GM12878 (cell line): ENCODE data around the gene WDR91. TPM values are rescaled to one million over a fixed set of nuclear protein-coding genes. Genes with fewer than 3 reads are reported as not detected.

Experiments
- ATAC-seq: fragments of 200-7000 bp; cut with Tn5 transposase; 3 replicates; pipeline ENCODE4 v1.9.1; 2020; ENCODE audit warnings: mild to moderate bottlenecking, moderate library complexity
- BruUV-seq: library from RNA; stranded (reverse); fragments of 400-500 nt; replicated peaks from 2 replicates; lab custom pipeline; 2021; lab: Mats Ljungman, UMichigan
- CTCF ChIA-PET: fragments of 300-600 bp; sonication (Branson Sonifier 250); formaldehyde crosslinking; extraction: SDS; loops from one replicate; lab custom pipeline; 2021; ENCODE audit warnings: inconsistent platforms; lab: Yijun Ruan, JAX
- POLR2A ChIA-PET: fragments of 350-600 bp; formaldehyde crosslinking; extraction: SDS; loops from one replicate; lab custom pipeline; 2021; ENCODE audit warnings: inconsistent platforms; lab: Charles Lee
- RAD21 ChIA-PET: fragments of 300-600 bp; sonication (Branson Sonifier 250); formaldehyde crosslinking; loops from one replicate; lab custom pipeline; 2023; ENCODE audit warnings: antibody characterized with exemption; ENCODE audit not compliant: unreplicated experiment; lab: Charles Lee
- SMC1A ChIA-PET: fragments of 300-600 bp; sonication (Branson Sonifier 250); formaldehyde crosslinking; loops from one replicate; lab custom pipeline; 2023; ENCODE audit not compliant: unreplicated experiment, uncharacterized antibody; lab: Charles Lee
- DNase-seq: peaks from one replicate; pipeline ENCODE4 v3.0.0-alpha.2; 2011; ENCODE audit warnings: low read depth, low spot score
- FAIRE-seq: peaks from 3 replicates; lab custom pipeline; 2011; peaks lifted over from hg19 to GRCh38; lab: Jason Lieb, UNC
- H2AFZ ChIP-seq: 2 replicates; pipeline ENCODE4 v1.6.0; 2011; ENCODE audit warnings: low read depth, low read length, control low read depth; ENCODE audit not compliant: control insufficient read depth
- H3K27ac ChIP-seq: 2 replicates; pipeline ENCODE4 v1.5.1; 2011; ENCODE audit warnings: control low read depth; ENCODE audit not compliant: control insufficient read depth, insufficient read depth
- H3K27me3 ChIP-seq, 2 experiments: replicated peaks in 1 of 2; 2 replicates each; pipeline versions ENCODE4 v1.6.0 to v1.6.1; 2011; ENCODE audit warnings: low read length in 1 of 2; ENCODE audit not compliant: control insufficient read depth in 2 of 2, insufficient read depth in 2 of 2
- H3K36me3 ChIP-seq, 2 experiments: 2 replicates each; pipeline ENCODE4 v1.5.1; 2011; ENCODE audit warnings: low read length in 1 of 2; ENCODE audit not compliant: control insufficient read depth in 2 of 2, insufficient read depth in 2 of 2
- H3K4me1 ChIP-seq: 2 replicates; pipeline ENCODE4 v1.6.1; 2011; ENCODE audit warnings: mild to moderate bottlenecking, low read length, moderate library complexity, mixed read lengths; ENCODE audit not compliant: control insufficient read depth, insufficient read depth
- H3K4me2 ChIP-seq: 2 replicates; pipeline ENCODE4 v1.6.0; 2011; ENCODE audit warnings: control low read depth; ENCODE audit not compliant: control insufficient read depth, insufficient read depth
- H3K4me3 ChIP-seq: fragments of 200-600 bp; sonication (generic); 2 replicates; pipeline ENCODE4 v1.5.1; 2016
- H3K79me2 ChIP-seq: 2 replicates; pipeline ENCODE4 v1.6.0; 2011; ENCODE audit warnings: low read length; ENCODE audit not compliant: control insufficient read depth, insufficient read depth
- H3K9ac ChIP-seq: 2 replicates; pipeline ENCODE4 v1.8.0; 2011; ENCODE audit warnings: low read length, control low read depth, mixed read lengths; ENCODE audit not compliant: control insufficient read depth, insufficient read depth
- H3K9me3 ChIP-seq: replicated peaks from 3 replicates; pipeline ENCODE4 v1.5.1; 2011; ENCODE audit warnings: mild to moderate bottlenecking, low read length; ENCODE audit not compliant: control insufficient read depth, insufficient read depth
- H4K20me1 ChIP-seq: 2 replicates; pipeline ENCODE4 v1.6.0; 2011; ENCODE audit not compliant: control insufficient read depth, insufficient read depth
- FOS ChIP-seq: IDR thresholded peaks from 3 replicates; pipeline ENCODE4 v1.6.1; 2011; ENCODE audit warnings: borderline replicate concordance; ENCODE audit not compliant: insufficient read length; ENCODE audit errors: extremely low read depth
- MXI1 ChIP-seq: fragments of 150-350 bp; IDR thresholded peaks from 2 replicates; pipeline ENCODE4 v1.6.1; 2011; ENCODE audit warnings: low read depth, mild to moderate bottlenecking, inconsistent platforms, low read length, improper control_type of control experiment
- RAD21 ChIP-seq: IDR thresholded peaks from 2 replicates; pipeline ENCODE4 v1.6.1; 2011; ENCODE audit warnings: mild to moderate bottlenecking, low read depth, low read length, moderate library complexity; ENCODE audit not compliant: insufficient read depth
- WGBS: methylation state at CpG from one replicate; pipeline ENCODE4 v1.1.6; 2016; ENCODE audit warnings: low lambda C conversion rate; ENCODE audit not compliant: insufficient replicate concordance, insufficient coverage; ENCODE audit errors: missing lambda C conversion rate; 5-methylcytosine and 5-hydroxymethylcytosine counted together
- in situ Hi-C: fragments of 300-500 bp; cut with MboI; formaldehyde crosslinking; loops from 9 replicates; pipeline ENCODE4 v1.14.3; 2018; ENCODE audit warnings: mixed read lengths
- intact Hi-C: fragments of 100-400 bp; cut with micrococcal nuclease; formaldehyde crosslinking; loops from one replicate; pipeline ENCODE4 v1.14.2; 2022; ENCODE audit not compliant: unreplicated experiment
- polyA plus RNA-seq, 11 experiments: library from polyadenylated mRNA; depleted of rRNA in 4 of 11; unstranded in 6 of 11; stranded (reverse) in 5 of 11; fragments of >200 nt; fragmentation: Nextera tagmentation in 4 of 11; fragmentation: Illumina TruSeq in 1 of 11; extraction: Ambion mirVana in 4 of 11; extraction: Trizol in 1 of 11; gene quantifications; 1 replicate in 1 of 11; 2 replicates in 10 of 11; pipeline versions ENCODE4 v1.2.1 to v1.2.3, GENCODE V29; 2011 to 2016; ENCODE audit warnings: inconsistent platforms in 2 of 11, missing spikeins in 2 of 11, low read depth in 1 of 11
- total RNA-seq, 4 experiments: library from RNA; depleted of rRNA in 3 of 4; stranded (reverse); fragments of >200 nt in 3 of 4; fragmentation: Illumina TruSeq in 1 of 4; extraction: Trizol in 1 of 4; gene quantifications; 2 replicates each; pipeline versions ENCODE4 v1.2.1 to v1.2.3, GENCODE V29; 2013 to 2021
- TF ChIP-seq, protein P1 (sequence below): fragments of 450-650 bp; conservative IDR thresholded peaks from 2 replicates; pipeline ENCODE4 v1.6.1; 2017; ENCODE audit warnings: mild to moderate bottlenecking, moderate library complexity
- TF ChIP-seq, protein P2 (sequence below): IDR thresholded peaks from 2 replicates; pipeline ENCODE4 v1.6.1; 2012; ENCODE audit warnings: low read length, inconsistent platforms

Gene WDR91
- total and polyA plus RNA-seq, 10 of the 15 experiments (the other 5 are each of a cell fraction or from before 2014, with no cell fraction given) = 7.6 to 83.3 (median 16.5) TPM

DNA sequence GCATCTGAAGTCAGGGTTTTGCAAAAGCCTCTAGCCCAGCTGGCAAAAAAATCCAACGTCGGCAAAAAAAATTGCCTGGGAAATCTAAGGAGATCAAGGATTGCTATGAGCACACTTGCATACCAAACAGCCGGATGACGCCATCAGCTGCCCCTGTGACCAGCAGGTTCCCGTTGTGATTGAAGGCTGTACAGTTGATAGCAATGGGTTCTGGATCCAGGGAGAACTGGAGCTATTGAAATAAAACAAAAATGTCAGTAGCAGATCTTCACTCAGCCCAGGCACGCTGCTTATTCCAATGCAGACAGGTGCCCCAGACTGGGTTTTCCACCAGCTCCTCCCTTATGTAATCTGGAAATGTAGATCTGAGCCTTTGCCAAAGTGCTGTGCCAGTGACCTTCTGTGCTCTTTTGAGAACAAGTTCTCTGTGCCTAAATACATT, 22.1 kb downstream of the WDR91 start:
- FAIRE-seq (no peak), ATAC-seq (no peak), DNase-seq (no peak)
- Histone ChIP-seq H3K9me3 (no peaks in the 10 kb centered on the region; the same call in 2 of the 3 replicates), H3K9ac (no peak overlapping the region), H3K36me3 (peaks cover 25 to 40% of the 10 kb centered on the region in 2 experiments), H3K27me3 (no peaks in the 10 kb centered on the region), H3K4me2 (0 out of 2 replicates have a peak overlapping the region, but pooled peaks have one; percentile 19), H4K20me1 (no peaks in the 10 kb centered on the region), H2AFZ (no peak overlapping the region), H3K4me1 (peaks cover 33% of the 10 kb centered on the region), H3K27ac (peak overlapping the region; percentile 46; the same call in 1 of the 2 replicates), H3K79me2 (peaks cover 32% of the 10 kb centered on the region), H3K4me3 (no peak overlapping the region)
- 95% methylated on average over 6 of the region's 6 CpGs for WGBS
- ChIA-PET POLR2A (interaction anchor here (0.6 to 9.9 kb wide), 15 partner anchors 9 to 542 kb away, joined by 3 to 299 read pairs (median 10); partner anchors contain the start of genes CYREN, TMEM140 and WDR91), RAD21 (interaction anchor here (0.8 to 8.4 kb wide), 18 partner anchors 10 to 542 kb away, joined by 3 to 230 read pairs (median 6); partner anchors contain the start of genes AGBL3, CYREN, TMEM140 and WDR91), SMC1A (interaction anchor here (0.7 to 9.3 kb wide), 16 partner anchors 10 to 368 kb away, joined by 3 to 251 read pairs (median 6); partner anchors contain the start of genes AGBL3, CYREN, TMEM140 and WDR91), CTCF (interaction anchor here (0.7 to 10.2 kb wide), 12 partner anchors 9 to 557 kb away, joined by 3 to 135 read pairs (median 7); partner anchors contain the start of genes AGBL3, CYREN and WDR91)
- in situ Hi-C loops (no loop called here), intact Hi-C loops (loop anchor here (5.0 kb wide), 1 partner anchor 83 kb away; no protein-coding TSS in a partner anchor)
- no TSS peak for BruUV-seq
- TF ChIP-seq MXI1 (no peak), RAD21 (no peak), FOS (no peak)
- TF ChIP-seq, protein P1, sequence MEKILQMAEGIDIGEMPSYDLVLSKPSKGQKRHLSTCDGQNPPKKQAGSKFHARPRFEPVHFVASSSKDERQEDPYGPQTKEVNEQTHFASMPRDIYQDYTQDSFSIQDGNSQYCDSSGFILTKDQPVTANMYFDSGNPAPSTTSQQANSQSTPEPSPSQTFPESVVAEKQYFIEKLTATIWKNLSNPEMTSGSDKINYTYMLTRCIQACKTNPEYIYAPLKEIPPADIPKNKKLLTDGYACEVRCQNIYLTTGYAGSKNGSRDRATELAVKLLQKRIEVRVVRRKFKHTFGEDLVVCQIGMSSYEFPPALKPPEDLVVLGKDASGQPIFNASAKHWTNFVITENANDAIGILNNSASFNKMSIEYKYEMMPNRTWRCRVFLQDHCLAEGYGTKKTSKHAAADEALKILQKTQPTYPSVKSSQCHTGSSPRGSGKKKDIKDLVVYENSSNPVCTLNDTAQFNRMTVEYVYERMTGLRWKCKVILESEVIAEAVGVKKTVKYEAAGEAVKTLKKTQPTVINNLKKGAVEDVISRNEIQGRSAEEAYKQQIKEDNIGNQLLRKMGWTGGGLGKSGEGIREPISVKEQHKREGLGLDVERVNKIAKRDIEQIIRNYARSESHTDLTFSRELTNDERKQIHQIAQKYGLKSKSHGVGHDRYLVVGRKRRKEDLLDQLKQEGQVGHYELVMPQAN = no peak
- TF ChIP-seq, protein P2, sequence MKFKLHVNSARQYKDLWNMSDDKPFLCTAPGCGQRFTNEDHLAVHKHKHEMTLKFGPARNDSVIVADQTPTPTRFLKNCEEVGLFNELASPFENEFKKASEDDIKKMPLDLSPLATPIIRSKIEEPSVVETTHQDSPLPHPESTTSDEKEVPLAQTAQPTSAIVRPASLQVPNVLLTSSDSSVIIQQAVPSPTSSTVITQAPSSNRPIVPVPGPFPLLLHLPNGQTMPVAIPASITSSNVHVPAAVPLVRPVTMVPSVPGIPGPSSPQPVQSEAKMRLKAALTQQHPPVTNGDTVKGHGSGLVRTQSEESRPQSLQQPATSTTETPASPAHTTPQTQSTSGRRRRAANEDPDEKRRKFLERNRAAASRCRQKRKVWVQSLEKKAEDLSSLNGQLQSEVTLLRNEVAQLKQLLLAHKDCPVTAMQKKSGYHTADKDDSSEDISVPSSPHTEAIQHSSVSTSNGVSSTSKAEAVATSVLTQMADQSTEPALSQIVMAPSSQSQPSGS = no peak
